Measurements from ENCODE around the gene KRTAP5-3.

Gene KRTAP5-3

GRCh38 chr11:1563149-1563638 is 45.1 kb downstream of the KRTAP5-3 start:
- DNase-seq: no peak

- DNase-seq: no peak
Measured at GRCh38 chr11:1562469-1563148, 45.7 kb downstream of the KRTAP5-3 start.

GRCh38 chr11:1561955-1562354 is 46.3 kb downstream of the KRTAP5-3 start:
- DNase-seq: no peak

GRCh38 chr11:1561266-1561665 is 47.0 kb downstream of the KRTAP5-3 start:
- DNase-seq: no peak

- no peak for DNase-seq
Measured at GRCh38 chr11:1560649-1561251, 47.5 kb downstream of the KRTAP5-3 start.

GRCh38 chr11:1560002-1560648 is 48.1 kb downstream of the KRTAP5-3 start:
- no peak for DNase-seq

- no peak for DNase-seq
Measured at GRCh38 chr11:1559111-1559951, 48.9 kb downstream of the KRTAP5-3 start.

GRCh38 chr11:1558775-1559110 is 49.5 kb downstream of the KRTAP5-3 start:
- DNase-seq: no peak

GRCh38 chr11:1557904-1558774 is 50.1 kb downstream of the KRTAP5-3 start:
- DNase-seq: no peak

All from stimulated activated naive CD4-positive, alpha-beta T cell (primary cell).